Stimulated activated naive B cell treated with anti-CD40 and anti-IgM and Interleukin-4, amounts not matched to agents 10 μg/mL and 1 μg/mL and 100 μg/mL, for 72 hours (primary cell): Measurements from ENCODE around the gene BSDC1.
A peak's percentile ranks its signal among the peaks of the same experiment; 100 is the strongest.

Experiments used
- ATAC-seq, 2 donors: fragments of 150-1000 bp; cut with Tn5 transposase; replicated peaks; 2 replicates each; pipeline ENCODE4 v1.10.0; 2021; ENCODE audit warnings: moderate library complexity in 1 of 2
- DNase-seq: peaks from one replicate; pipeline ENCODE4 v3.0.0; 2021
- H3K27ac Mint-ChIP-seq: one replicate; pipeline ENCODE4 v1.8.0; 2022; ENCODE audit warnings: mild to moderate bottlenecking, mixed read lengths
- H3K27me3 Mint-ChIP-seq, 2 donors: one replicate each; pipeline ENCODE4 v1.8.0; 2022; ENCODE audit warnings: mixed read lengths in 2 of 2
- H3K36me3 Mint-ChIP-seq, 2 donors: one replicate each; pipeline ENCODE4 v1.8.0; 2022; ENCODE audit warnings: mixed read lengths in 2 of 2, mild to moderate bottlenecking in 1 of 2
- H3K4me1 Mint-ChIP-seq, 2 donors: one replicate each; pipeline ENCODE4 v1.8.0; 2022; ENCODE audit warnings: mixed read lengths in 2 of 2, mild to moderate bottlenecking in 1 of 2
- H3K4me3 Mint-ChIP-seq, 2 donors: one replicate each; pipeline ENCODE4 v1.8.0; 2022; ENCODE audit warnings: mild to moderate bottlenecking in 2 of 2, mixed read lengths in 2 of 2, moderate library complexity in 1 of 2
- H3K9me3 Mint-ChIP-seq, 2 donors: one replicate each; pipeline ENCODE4 v1.8.0; 2022; ENCODE audit warnings: mixed read lengths in 2 of 2, mild to moderate bottlenecking in 1 of 2

BSDC1 gene

GRCh38 chr1:32341971-32342370 is 52.3 kb downstream of the BSDC1 start:
- H3K9me3 Mint-ChIP-seq = no peaks in the 10 kb centered on the region
- no peak overlapping the region for H3K27ac Mint-ChIP-seq
- ATAC-seq = no peak
- H3K36me3 Mint-ChIP-seq = peaks cover 0 to 3% of the 10 kb centered on the region in 2 donors
- no peak overlapping the region for H3K4me3 Mint-ChIP-seq
- no peaks in the 10 kb centered on the region for H3K27me3 Mint-ChIP-seq
- H3K4me1 Mint-ChIP-seq = peaks cover 35 to 39% of the 10 kb centered on the region in 2 donors
- no peak for DNase-seq

- H3K27me3 Mint-ChIP-seq = no peaks in the 10 kb centered on the region
- no peak overlapping the region for H3K27ac Mint-ChIP-seq
- H3K4me1 Mint-ChIP-seq = peaks cover 40 to 42% of the 10 kb centered on the region in 2 donors
- H3K4me3 Mint-ChIP-seq = no peak overlapping the region
- peaks cover 0 to 3% of the 10 kb centered on the region in 2 donors for H3K36me3 Mint-ChIP-seq
- DNase-seq (no peak), ATAC-seq (no peak)
- H3K9me3 Mint-ChIP-seq = no peaks in the 10 kb centered on the region
These were observed 53.0 kb downstream of the BSDC1 start for GRCh38 chr1:32341186-32341757.

- H3K36me3 Mint-ChIP-seq = peaks cover 4 to 6% of the 10 kb centered on the region in 2 donors
- H3K27ac Mint-ChIP-seq = peak overlapping the region; percentile 93
- ATAC-seq (peak; percentile 69 to 72), DNase-seq (peak; percentile 71)
- H3K9me3 Mint-ChIP-seq = no peaks in the 10 kb centered on the region
- peak overlapping the region; percentile 37 to 55 for H3K4me3 Mint-ChIP-seq
- H3K4me1 Mint-ChIP-seq = peaks cover 40 to 50% of the 10 kb centered on the region in 2 donors
- H3K27me3 Mint-ChIP-seq = no peaks in the 10 kb centered on the region
These were observed 54.8 kb downstream of the BSDC1 start for GRCh38 chr1:32339363-32339978.

GRCh38 chr1:32338637-32339145 is 55.5 kb downstream of the BSDC1 start:
- Mint-ChIP-seq H3K27me3 (no peaks in the 10 kb centered on the region), H3K9me3 (no peaks in the 10 kb centered on the region), H3K36me3 (peaks cover 4 to 13% of the 10 kb centered on the region in 2 donors), H3K27ac (peak overlapping the region; percentile 26), H3K4me1 (peaks cover 45 to 58% of the 10 kb centered on the region in 2 donors), H3K4me3 (peak overlapping the region; percentile 65 to 71)
- ATAC-seq (no peak), DNase-seq (no peak)

GRCh38 chr1:32337855-32338636 is 56.2 kb downstream of the BSDC1 start:
- Mint-ChIP-seq H3K4me3 (peak overlapping the region; percentile 71 to 72), H3K4me1 (peaks cover 49 to 63% of the 10 kb centered on the region in 2 donors), H3K9me3 (no peaks in the 10 kb centered on the region), H3K27me3 (no peaks in the 10 kb centered on the region), H3K36me3 (peaks cover 4 to 18% of the 10 kb centered on the region in 2 donors), H3K27ac (peak overlapping the region; percentile 96)
- DNase-seq (peak; percentile 79), ATAC-seq (peak; percentile 62 to 63)

- Mint-ChIP-seq H3K36me3 (peaks cover 6 to 24% of the 10 kb centered on the region in 2 donors), H3K27ac (peak overlapping the region; percentile 96), H3K4me3 (peak overlapping the region; percentile 71 to 72), H3K4me1 (peaks cover 47 to 70% of the 10 kb centered on the region in 2 donors), H3K9me3 (no peaks in the 10 kb centered on the region), H3K27me3 (no peaks in the 10 kb centered on the region)
- peak; percentile 84 for DNase-seq
- ATAC-seq = peak; percentile 61 to 63
These were observed 57.1 kb downstream of the BSDC1 start for GRCh38 chr1:32336963-32337675.

GRCh38 chr1:32336591-32336932 is 57.7 kb downstream of the BSDC1 start:
- H3K27me3 Mint-ChIP-seq = no peaks in the 10 kb centered on the region
- peak overlapping the region; percentile 71 to 72 for H3K4me3 Mint-ChIP-seq
- peak; percentile 30 for DNase-seq
- H3K4me1 Mint-ChIP-seq = peaks cover 47 to 75% of the 10 kb centered on the region in 2 donors
- ATAC-seq = peak; percentile 0
- no peaks in the 10 kb centered on the region for H3K9me3 Mint-ChIP-seq
- peaks cover 10 to 30% of the 10 kb centered on the region in 2 donors for H3K36me3 Mint-ChIP-seq
- H3K27ac Mint-ChIP-seq = peak overlapping the region; percentile 96

- Mint-ChIP-seq H3K9me3 (no peaks in the 10 kb centered on the region), H3K27ac (peak within 1 kb of the TSS; percentile 96), H3K27me3 (no peaks in the 10 kb centered on the region), H3K4me1 (peaks cover 47 to 80% of the 10 kb centered on the region in 2 donors), H3K36me3 (peaks cover 16 to 35% of the 10 kb centered on the region in 2 donors), H3K4me3 (peak within 1 kb of the TSS; percentile 88 to 93)
- DNase-seq (peak; percentile 79), ATAC-seq (peak; percentile 20 to 37)
These were observed 58.3 kb downstream of the BSDC1 start, which contains the start of gene MARCKSL1 for GRCh38 chr1:32335790-32336590. Gene MARCKSL1 (minus strand): TSS chr1:32336233. CDS start chr1:32336033, 200 bp downstream.

- Mint-ChIP-seq H3K4me1 (peaks cover 49 to 85% of the 10 kb centered on the region in 2 donors), H3K9me3 (no peaks in the 10 kb centered on the region), H3K27ac (no peak overlapping the region), H3K27me3 (no peaks in the 10 kb centered on the region), H3K36me3 (peaks cover 21 to 41% of the 10 kb centered on the region in 2 donors), H3K4me3 (peak overlapping the region; percentile 88 to 93)
- no peak for ATAC-seq
- no peak for DNase-seq
These were observed 58.8 kb downstream of the BSDC1 start for GRCh38 chr1:32335535-32335789.

- DNase-seq (peak; percentile 45), ATAC-seq (peak; percentile 8 to 13)
- Mint-ChIP-seq H3K36me3 (peaks cover 22 to 44% of the 10 kb centered on the region in 2 donors), H3K27ac (peak overlapping the region; percentile 92), H3K27me3 (no peaks in the 10 kb centered on the region), H3K4me3 (peak overlapping the region; percentile 88 to 93), H3K9me3 (no peaks in the 10 kb centered on the region), H3K4me1 (peaks cover 48 to 83% of the 10 kb centered on the region in 2 donors)
These were observed 59.2 kb downstream of the BSDC1 start for GRCh38 chr1:32334864-32335534.

- Mint-ChIP-seq H3K36me3 (peaks cover 28 to 50% of the 10 kb centered on the region in 2 donors), H3K4me1 (peaks cover 46 to 83% of the 10 kb centered on the region in 2 donors), H3K4me3 (peak overlapping the region; percentile 88 to 93), H3K9me3 (no peaks in the 10 kb centered on the region), H3K27me3 (no peaks in the 10 kb centered on the region), H3K27ac (peak overlapping the region; percentile 92)
- ATAC-seq = no peak
- DNase-seq = no peak
These were observed 59.9 kb downstream of the BSDC1 start for GRCh38 chr1:32334274-32334861.

GRCh38 chr1:32333251-32333963 is 60.8 kb downstream of the BSDC1 start:
- DNase-seq (no peak), ATAC-seq (no peak)
- Mint-ChIP-seq H3K4me3 (peak overlapping the region; percentile 88 to 93), H3K36me3 (peaks cover 35 to 57% of the 10 kb centered on the region in 2 donors), H3K9me3 (no peaks in the 10 kb centered on the region), H3K27me3 (no peaks in the 10 kb centered on the region), H3K27ac (peak overlapping the region; percentile 88), H3K4me1 (peaks cover 40 to 79% of the 10 kb centered on the region in 2 donors)
